HEK293T (cell line): ENCODE data around the gene CTXND1.

Source experiments
- CTCF ChIA-PET: fragments of 350-600 bp; formaldehyde crosslinking; extraction: SDS; loops from one replicate; lab custom pipeline; 2021; ENCODE audit warnings: antibody characterized with exemption, inconsistent platforms; lab: Yijun Ruan, JAX
- POLR2A ChIA-PET: fragments of 350-600 bp; formaldehyde crosslinking; extraction: SDS; loops from one replicate; lab custom pipeline; 2020; ENCODE audit warnings: antibody characterized with exemption, inconsistent platforms; lab: Yijun Ruan, JAX
- DNase-seq: peaks from one replicate; pipeline ENCODE4 v3.0.0; 2012; ENCODE audit warnings: mixed read lengths; ENCODE audit errors: extremely low spot score
- ARNT ChIP-seq: fragments of 450-650 bp; IDR thresholded peaks from 2 replicates; pipeline ENCODE4 v1.6.1; 2017; ENCODE audit warnings: mild to moderate bottlenecking
- BHLHE40 ChIP-seq: fragments of 450-650 bp; IDR thresholded peaks from 2 replicates; pipeline ENCODE4 v1.6.1; 2016; ENCODE audit warnings: mild to moderate bottlenecking, moderate library complexity, borderline replicate concordance
- CTBP1 ChIP-seq: fragments of 450-650 bp; IDR thresholded peaks from 2 replicates; pipeline ENCODE4 v1.6.1; 2016; ENCODE audit warnings: borderline replicate concordance
- ELF4 ChIP-seq: fragments of 450-650 bp; IDR thresholded peaks from 2 replicates; pipeline ENCODE4 v1.6.1; 2017; ENCODE audit warnings: antibody characterized with exemption
- FOXA1 ChIP-seq: fragments of 450-650 bp; IDR thresholded peaks from 2 replicates; pipeline ENCODE4 v1.6.1; 2016; ENCODE audit warnings: mild to moderate bottlenecking
- FOXK2 ChIP-seq: fragments of 450-650 bp; IDR thresholded peaks from 2 replicates; pipeline ENCODE4 v1.6.1; 2016; ENCODE audit warnings: mild to moderate bottlenecking
- FOXM1 ChIP-seq: fragments of 450-650 bp; IDR thresholded peaks from 2 replicates; pipeline ENCODE4 v1.6.1; 2017; ENCODE audit warnings: mild to moderate bottlenecking, borderline replicate concordance
- HDGF ChIP-seq: fragments of 450-650 bp; IDR thresholded peaks from 2 replicates; pipeline ENCODE4 v1.6.1; 2017; ENCODE audit warnings: antibody characterized with exemption, borderline replicate concordance
- L3MBTL2 ChIP-seq: fragments of 450-650 bp; conservative IDR thresholded peaks from 2 replicates; pipeline ENCODE4 v1.6.1; 2016; ENCODE audit warnings: mild to moderate bottlenecking
- LEF1 ChIP-seq: fragments of 450-650 bp; IDR thresholded peaks from 2 replicates; pipeline ENCODE4 v1.6.1; 2017; ENCODE audit warnings: mild to moderate bottlenecking, borderline replicate concordance
- NFRKB ChIP-seq: fragments of 450-650 bp; IDR thresholded peaks from 2 replicates; pipeline ENCODE4 v1.6.1; 2016; ENCODE audit warnings: mild to moderate bottlenecking, moderate library complexity
- SP1 ChIP-seq: fragments of 450-650 bp; IDR thresholded peaks from 2 replicates; pipeline ENCODE4 v1.6.1; 2017
- SUZ12 ChIP-seq: fragments of 450-650 bp; IDR thresholded peaks from 2 replicates; pipeline ENCODE4 v1.6.1; 2016; ENCODE audit warnings: mild to moderate bottlenecking
- TARDBP ChIP-seq: fragments of 450-650 bp; IDR thresholded peaks from 2 replicates; pipeline ENCODE4 v1.6.1; 2016
- ZNF384 ChIP-seq: fragments of 450-650 bp; IDR thresholded peaks from 2 replicates; pipeline ENCODE4 v1.6.1; 2016
- TF ChIP-seq, protein P1 (sequence below): fragments of 450-650 bp; IDR thresholded peaks from 2 replicates; pipeline ENCODE4 v1.6.1; 2016

The CTXND1 gene

DNA sequence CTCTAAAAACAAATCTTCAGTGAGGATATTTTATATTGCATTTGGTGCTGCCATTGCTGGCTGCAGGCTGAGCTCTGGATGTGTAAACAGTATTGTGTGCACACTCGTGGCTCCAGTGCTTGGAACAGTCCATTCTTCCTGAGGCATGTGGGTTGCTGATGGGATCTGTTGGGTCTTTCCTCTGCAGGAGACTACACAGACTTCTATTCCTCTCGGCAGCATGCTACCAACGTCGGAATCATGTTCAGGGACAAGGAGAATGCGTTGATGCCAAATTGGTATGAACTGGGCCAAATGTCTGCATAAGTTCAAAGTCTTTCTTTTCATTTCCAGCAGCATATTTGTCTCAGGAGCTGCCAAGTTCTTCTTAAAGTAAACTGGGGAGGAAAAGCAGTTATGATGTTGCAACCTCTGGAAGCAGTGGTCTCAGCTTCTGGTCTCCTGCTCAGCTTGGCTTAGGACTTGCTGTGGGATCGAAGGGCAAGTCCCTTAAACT is 89.9 kb downstream of the CTXND1 start:
- ChIA-PET POLR2A (no interaction called here), CTCF (no interaction called here)
- TF ChIP-seq FOXM1 (no peak), ZNF384 (no peak), FOXK2 (no peak), ELF4 (no peak), TARDBP (no peak), FOXA1 (no peak), SUZ12 (no peak), LEF1 (no peak), BHLHE40 (no peak), ARNT (no peak), CTBP1 (no peak), SP1 (no peak), NFRKB (no peak), HDGF (no peak), L3MBTL2 (no peak)
- TF ChIP-seq, protein P1, sequence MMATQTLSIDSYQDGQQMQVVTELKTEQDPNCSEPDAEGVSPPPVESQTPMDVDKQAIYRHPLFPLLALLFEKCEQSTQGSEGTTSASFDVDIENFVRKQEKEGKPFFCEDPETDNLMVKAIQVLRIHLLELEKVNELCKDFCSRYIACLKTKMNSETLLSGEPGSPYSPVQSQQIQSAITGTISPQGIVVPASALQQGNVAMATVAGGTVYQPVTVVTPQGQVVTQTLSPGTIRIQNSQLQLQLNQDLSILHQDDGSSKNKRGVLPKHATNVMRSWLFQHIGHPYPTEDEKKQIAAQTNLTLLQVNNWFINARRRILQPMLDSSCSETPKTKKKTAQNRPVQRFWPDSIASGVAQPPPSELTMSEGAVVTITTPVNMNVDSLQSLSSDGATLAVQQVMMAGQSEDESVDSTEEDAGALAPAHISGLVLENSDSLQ: no peak
- no peak for DNase-seq

DNA sequence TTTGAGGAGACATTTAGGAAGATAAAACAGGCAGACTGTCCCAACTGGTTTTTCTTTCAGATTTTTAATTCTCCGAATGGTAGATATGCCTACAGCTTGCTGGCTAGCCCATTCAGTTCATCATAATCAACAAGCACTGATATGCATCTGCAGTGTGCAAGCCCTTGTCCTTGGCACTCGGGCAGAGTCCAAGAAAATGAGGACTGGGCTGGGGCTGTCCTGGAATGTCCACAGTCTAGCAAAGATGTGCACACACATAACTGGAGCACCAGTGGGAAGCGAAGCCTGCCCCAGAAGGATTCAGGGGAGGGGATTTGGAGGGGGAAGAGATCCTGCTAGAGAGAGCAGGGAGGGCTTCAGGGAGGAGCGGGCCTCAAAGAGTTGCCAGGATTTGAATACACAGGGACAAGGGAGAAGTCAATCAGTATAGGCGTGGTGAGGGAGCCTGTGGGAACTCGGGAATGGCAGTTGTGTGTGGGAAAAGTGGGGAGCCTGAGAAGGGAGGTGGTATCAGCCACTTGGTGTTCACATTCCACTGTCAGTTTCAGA is 90.5 kb downstream of the CTXND1 start:
- TF ChIP-seq ZNF384: no peak
- no peak for TF ChIP-seq NFRKB
- TF ChIP-seq LEF1: no peak
- no peak for TF ChIP-seq ARNT
- TF ChIP-seq HDGF: no peak
- no peak for TF ChIP-seq L3MBTL2
- TF ChIP-seq BHLHE40: no peak
- no peak for TF ChIP-seq ELF4
- no peak for TF ChIP-seq FOXM1
- TF ChIP-seq CTBP1: no peak
- TF ChIP-seq FOXK2: no peak
- no peak for DNase-seq
- ChIA-PET POLR2A (no interaction called here), CTCF (no interaction called here)

DNA sequence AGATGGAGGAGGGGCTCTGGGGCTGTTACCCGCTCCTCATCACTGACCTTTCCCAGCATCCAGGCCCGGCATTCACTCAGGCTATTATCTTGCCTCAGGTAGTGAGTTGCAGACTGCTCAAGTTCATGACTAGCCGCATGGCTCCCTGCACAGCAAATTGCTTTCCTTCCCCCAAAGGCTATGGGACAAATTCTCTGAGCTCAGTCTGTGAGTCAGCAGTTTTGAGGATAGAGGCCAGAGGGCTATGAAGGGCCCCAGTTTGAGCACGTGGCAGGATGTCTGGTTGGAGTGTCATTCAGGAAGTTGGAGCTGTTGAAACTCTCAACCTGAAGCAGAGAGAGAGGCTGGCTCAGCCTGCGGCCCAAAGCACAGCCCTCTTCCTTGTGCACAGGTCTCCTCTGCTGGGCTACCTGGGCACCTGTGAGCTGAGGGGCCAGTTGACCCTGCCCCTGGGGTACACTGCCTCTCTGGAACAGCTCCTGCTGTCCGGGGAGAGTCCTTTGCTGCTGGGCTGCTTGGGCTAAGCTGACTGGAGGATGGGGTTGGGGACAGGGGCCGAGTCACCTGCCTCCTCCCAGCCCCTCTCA is 91.3 kb downstream of the CTXND1 start:
- POLR2A ChIA-PET: no interaction called here
- DNase-seq: no peak
- CTCF ChIA-PET: interaction anchor here (1.3 kb wide), 1 partner anchor 12 kb away, joined by 4 read pairs; no protein-coding TSS in a partner anchor
- TF ChIP-seq TARDBP: no peak
- TF ChIP-seq HDGF: no peak
- TF ChIP-seq NFRKB: no peak
- no peak for TF ChIP-seq ELF4
- no peak for TF ChIP-seq FOXK2

DNA sequence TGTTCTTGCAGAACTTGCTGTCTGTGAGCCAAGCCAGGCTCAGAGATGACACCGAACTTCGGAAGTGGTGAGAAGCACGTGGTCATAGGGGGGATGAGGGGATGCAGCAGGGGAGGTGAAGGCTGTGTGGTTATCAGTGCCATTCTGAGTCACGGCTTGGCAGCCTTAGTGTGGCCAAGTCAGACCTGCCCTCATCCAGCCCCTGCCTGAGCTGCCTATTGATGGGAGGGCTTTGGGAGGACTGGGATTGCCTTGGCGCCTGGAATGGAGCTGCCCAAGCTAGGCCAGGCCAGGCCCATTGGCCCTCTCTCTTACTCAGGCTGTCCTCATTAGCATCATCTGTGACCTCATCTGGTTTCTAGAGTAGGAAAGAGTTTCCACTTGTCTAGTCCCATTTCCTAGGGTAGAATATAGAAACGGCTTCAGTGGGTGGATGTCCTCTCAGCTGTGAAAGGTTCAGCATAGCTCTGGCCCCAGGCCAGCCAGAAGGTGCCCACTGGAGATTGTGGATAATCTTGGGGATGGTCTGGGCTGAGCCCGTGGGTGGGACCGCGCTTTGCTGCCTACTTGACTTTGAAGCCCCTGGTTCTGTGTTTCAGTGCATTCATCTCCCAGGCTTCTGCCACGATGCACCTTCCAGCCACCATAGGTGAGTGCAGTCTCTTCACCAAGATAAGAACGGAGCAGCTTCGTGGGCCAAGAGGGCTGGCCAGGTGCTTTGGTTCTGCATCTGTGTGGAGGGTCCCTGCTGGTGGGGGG is 92.0 kb downstream of the CTXND1 start:
- TF ChIP-seq LEF1: no peak
- no peak for TF ChIP-seq HDGF
- TF ChIP-seq, protein P1: no peak
- POLR2A ChIA-PET: no interaction called here
- CTCF ChIA-PET: interaction anchor here (1.3 kb wide), 1 partner anchor 13 kb away, joined by 4 read pairs; no protein-coding TSS in a partner anchor
- DNase-seq: no peak

DNA sequence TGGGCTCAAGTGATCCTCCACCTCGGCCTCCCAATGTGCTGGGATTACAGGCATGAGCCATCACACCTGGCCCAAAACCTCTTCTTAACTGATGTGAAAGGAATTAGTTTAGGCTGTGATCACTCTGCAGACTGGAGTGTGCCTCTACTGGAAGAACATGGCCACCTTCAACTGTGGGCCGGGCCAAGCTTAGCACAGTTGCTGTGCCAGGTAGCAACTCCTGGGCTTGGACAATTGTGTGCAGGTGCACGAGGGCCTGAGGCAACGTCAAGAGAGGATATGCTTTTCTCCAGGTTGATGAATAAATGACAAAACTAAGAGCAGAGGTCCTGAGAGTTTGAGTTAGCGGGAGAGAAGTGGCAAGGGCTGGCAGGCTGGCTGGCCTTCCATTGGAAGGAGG is 92.7 kb downstream of the CTXND1 start:
- ChIA-PET POLR2A (no interaction called here), CTCF (no interaction called here)
- DNase-seq: no peak
- TF ChIP-seq FOXM1 (no peak), ARNT (no peak), ZNF384 (no peak), LEF1 (no peak), FOXA1 (no peak), NFRKB (no peak), BHLHE40 (no peak), CTBP1 (no peak), L3MBTL2 (no peak)
- TF ChIP-seq, protein P1: no peak

DNA sequence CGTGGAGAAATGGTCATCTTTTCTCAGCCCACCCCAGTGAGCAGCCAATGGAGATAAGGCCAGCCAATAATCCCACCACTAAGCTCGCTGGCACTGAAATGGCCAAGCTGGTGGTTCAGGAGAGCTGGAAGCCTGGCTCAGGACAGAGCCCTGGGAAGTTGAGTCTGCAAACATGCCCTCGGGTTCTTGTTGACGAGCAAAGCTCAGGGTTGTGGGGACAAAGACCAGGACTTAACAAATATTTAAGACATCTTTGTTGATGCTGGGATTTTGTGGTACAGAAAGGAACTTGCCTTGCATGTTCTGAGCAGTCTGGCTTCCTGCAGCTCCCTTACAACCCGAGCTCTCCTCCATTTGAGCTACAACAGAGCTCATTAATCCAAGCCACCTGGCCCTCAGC is 94.8 kb downstream of the CTXND1 start:
- DNase-seq: no peak
- ChIA-PET CTCF (no interaction called here), POLR2A (no interaction called here)
- TF ChIP-seq ELF4 (no peak), ZNF384 (no peak), L3MBTL2 (no peak), TARDBP (no peak), BHLHE40 (no peak), SP1 (no peak), SUZ12 (no peak), HDGF (no peak)
- TF ChIP-seq, protein P1: no peak
